ENCODE results near the gene DIAPH2. TPM values are rescaled to one million over a fixed set of nuclear protein-coding genes. Genes with fewer than 3 reads are reported as not detected.

The DIAPH2 gene
- total RNA-seq, 2 donors from 2014 or later: 21.5 to 51.8 TPM

GRCh38 chrX:97089116-97089515 lies 404.5 kb downstream of the DIAPH2 start:
- Mint-ChIP-seq H3K36me3 (ENCODE audit: low read depth) (peaks cover 15% of the 10 kb centered on the region), H3K4me3 (no peak overlapping the region), H3K9me3 (no peaks in the 10 kb centered on the region), H3K27me3 (ENCODE audit: insufficient read depth) (no peaks in the 10 kb centered on the region), H3K27ac (no peak overlapping the region), H3K4me1 (peaks cover 14% of the 10 kb centered on the region)
- no peak for DNase-seq
- H3K4me3 ChIP-seq (ENCODE audit: low read length): no peak overlapping the region
- H3K4me1 ChIP-seq (ENCODE audit: control insufficient read depth, insufficient read depth, low read length): no peaks in the 10 kb centered on the region
- 94% methylated on average over 1 of the region's 1 CpG; no CpG with 5 or more reads in 1 of the 2 experiments for whole genome bisulfite sequencing, 2 experiments (ENCODE audit: insufficient coverage in 1 of 2, insufficient read length in 1 of 2)
- no peaks in the 10 kb centered on the region for H3K27me3 ChIP-seq (ENCODE audit: control insufficient read depth, insufficient read depth, low read length, poor library complexity, severe bottlenecking)
- no peaks in the 10 kb centered on the region for H3K36me3 ChIP-seq (ENCODE audit: control insufficient read depth, insufficient read depth, low read length)
- no peak overlapping the region for H3K27ac ChIP-seq (ENCODE audit: low read depth, low read length)
- H3K9me3 ChIP-seq (ENCODE audit: control insufficient read depth, low read length): no peaks in the 10 kb centered on the region
- no peak for TF ChIP-seq CTCF (conservative IDR thresholded peaks at IDR 0.05)
- H3K9ac ChIP-seq (ENCODE audit: extremely low read depth, low read length, poor library complexity, severe bottlenecking): no peak overlapping the region

GRCh38 chrX:97096385-97096784 lies 411.7 kb downstream of the DIAPH2 start:
- DNase-seq: peak; percentile 55
- Mint-ChIP-seq H3K4me3 (no peak overlapping the region), H3K4me1 (peaks cover 5% of the 10 kb centered on the region), H3K27ac (peak overlapping the region; percentile 11), H3K36me3 (ENCODE audit: low read depth) (peaks cover 41% of the 10 kb centered on the region), H3K9me3 (peaks cover 10% of the 10 kb centered on the region), H3K27me3 (ENCODE audit: insufficient read depth) (no peaks in the 10 kb centered on the region)
- no peaks in the 10 kb centered on the region for H3K4me1 ChIP-seq (ENCODE audit: control insufficient read depth, insufficient read depth, low read length)
- H3K36me3 ChIP-seq (ENCODE audit: control insufficient read depth, insufficient read depth, low read length): no peaks in the 10 kb centered on the region
- H3K27me3 ChIP-seq (ENCODE audit: control insufficient read depth, insufficient read depth, low read length, poor library complexity, severe bottlenecking): no peaks in the 10 kb centered on the region
- 36% methylated on average over 1 of the region's 2 CpGs; no CpG with 5 or more reads in 1 of the 2 experiments for WGBS, 2 experiments (ENCODE audit: insufficient coverage in 1 of 2, insufficient read length in 1 of 2)
- H3K9me3 ChIP-seq (ENCODE audit: control insufficient read depth, low read length): no peaks in the 10 kb centered on the region
- H3K27ac ChIP-seq (ENCODE audit: low read depth, low read length): no peak overlapping the region
- H3K9ac ChIP-seq (ENCODE audit: extremely low read depth, low read length, poor library complexity, severe bottlenecking): no peak overlapping the region
- no peak overlapping the region for H3K4me3 ChIP-seq (ENCODE audit: low read length)
- TF ChIP-seq CTCF (conservative IDR thresholded peaks at IDR 0.05): no peak

- no peak for TF ChIP-seq CTCF (conservative IDR thresholded peaks at IDR 0.05)
- no peaks in the 10 kb centered on the region for H3K9me3 ChIP-seq (ENCODE audit: control insufficient read depth, low read length)
- H3K4me3 Mint-ChIP-seq: no peak overlapping the region
- H3K4me1 ChIP-seq (ENCODE audit: control insufficient read depth, insufficient read depth, low read length): no peaks in the 10 kb centered on the region
- no peak overlapping the region for H3K27ac Mint-ChIP-seq
- H3K9ac ChIP-seq (ENCODE audit: extremely low read depth, low read length, poor library complexity, severe bottlenecking): no peak overlapping the region
- H3K27me3 Mint-ChIP-seq (ENCODE audit: insufficient read depth): no peaks in the 10 kb centered on the region
- peaks cover 16% of the 10 kb centered on the region for H3K36me3 Mint-ChIP-seq (ENCODE audit: low read depth)
- no peaks in the 10 kb centered on the region for H3K27me3 ChIP-seq (ENCODE audit: control insufficient read depth, insufficient read depth, low read length, poor library complexity, severe bottlenecking)
- H3K4me3 ChIP-seq (ENCODE audit: low read length): no peak overlapping the region
- H3K9me3 Mint-ChIP-seq: no peaks in the 10 kb centered on the region
- no peak for DNase-seq
- peaks cover 5% of the 10 kb centered on the region for H3K4me1 Mint-ChIP-seq
- no peaks in the 10 kb centered on the region for H3K36me3 ChIP-seq (ENCODE audit: control insufficient read depth, insufficient read depth, low read length)
- no peak overlapping the region for H3K27ac ChIP-seq (ENCODE audit: low read depth, low read length)
These were observed 418.3 kb downstream of the DIAPH2 start for GRCh38 chrX:97102938-97103337.
